ENCODE data around the gene TIMM21. TPM values are rescaled to one million over a fixed set of nuclear protein-coding genes. Genes with fewer than 3 reads are reported as not detected.

TIMM21 gene
- total RNA-seq, 1 experiment from 2014 or later = 46.0 TPM

- Histone ChIP-seq H3K23ac (ENCODE audit: insufficient read length, low read depth, low read length) (no peak overlapping the region), H4K20me1 (ENCODE audit: control insufficient read depth, insufficient read depth, insufficient read length) (no peaks in the 10 kb centered on the region), H2AK5ac (ENCODE audit: insufficient read length, low read length) (no peak overlapping the region), H3K4ac (ENCODE audit: low read depth, low read length) (no peak overlapping the region), H3K4me1 (ENCODE audit: insufficient read depth, low read length) (no peaks in the 10 kb centered on the region; the same call in 1 of the 2 replicates), H3K56ac (ENCODE audit: insufficient read length, low read depth, low read length) (no peak overlapping the region), H2AFZ (ENCODE audit: low read length) (no peak overlapping the region), H2BK15ac (ENCODE audit: low read depth, low read length) (no peak overlapping the region), H3K18ac (ENCODE audit: insufficient read length, low read depth, low read length) (no peak overlapping the region), H4K91ac (ENCODE audit: insufficient read length, low read depth, low read length) (no peak overlapping the region), H3K9ac (ENCODE audit: extremely low read depth, insufficient read length, low read length) (no peak overlapping the region), H2BK12ac (ENCODE audit: insufficient read length, low read depth, low read length) (no peak overlapping the region), H3K23me2 (ENCODE audit: insufficient read length, low read depth, low read length, poor library complexity, severe bottlenecking) (no peaks in the 10 kb centered on the region), H3T11ph (ENCODE audit: low read length) (no peak overlapping the region), H3K27me3 (ENCODE audit: insufficient read depth, low read length) (no peaks in the 10 kb centered on the region), H3K79me2 (ENCODE audit: insufficient read depth, low read length) (no peaks in the 10 kb centered on the region), H3K14ac (ENCODE audit: insufficient read depth, low read length) (no peak overlapping the region), H3K9me3 (ENCODE audit: control insufficient read depth, low read depth, low read length) (no peaks in the 10 kb centered on the region), H4K5ac (ENCODE audit: insufficient read length, low read depth, low read length) (no peak overlapping the region), H2BK120ac (ENCODE audit: low read depth, low read length, poor library complexity, severe bottlenecking) (no peak overlapping the region), H2BK5ac (ENCODE audit: insufficient read length, low read length) (no peak overlapping the region), H3K79me1 (ENCODE audit: insufficient read depth, low read depth, low read length, poor library complexity, severe bottlenecking) (no peaks in the 10 kb centered on the region), H4K8ac (replicated peaks; ENCODE audit: insufficient read length, low read depth, low read length) (no peak overlapping the region), H3K4me2 (ENCODE audit: insufficient read depth, insufficient read length, low read length) (no peak overlapping the region), H2BK20ac (ENCODE audit: low read depth, low read length, poor library complexity, severe bottlenecking) (no peak overlapping the region), H3K27ac (ENCODE audit: insufficient read length, low read depth, low read length) (no peak overlapping the region)
- no peak for TF ChIP-seq CTCF (conservative IDR thresholded peaks at IDR 0.05)
- H3K4me3 Mint-ChIP-seq = no peak overlapping the region
- no peaks in the 10 kb centered on the region for H3K36me3 Mint-ChIP-seq (ENCODE audit: insufficient read depth in 1 of 3, low read depth in 3 of 3)
- no peak for DNase-seq
- H3K4me1 Mint-ChIP-seq = peaks cover 14 to 15% of the 10 kb centered on the region in 2 experiments
- no peak overlapping the region for H3K27ac Mint-ChIP-seq
- H3K27me3 Mint-ChIP-seq (ENCODE audit: low read depth) = peaks cover 3% of the 10 kb centered on the region
- no peaks in the 10 kb centered on the region for H3K9me3 Mint-ChIP-seq
- WGBS (ENCODE audit: extremely low coverage, insufficient read length, low lambda C conversion rate) = no CpG with 5 or more reads among the region's 3 CpGs
Measured at GRCh38 chr18:74194691-74195090, 46.4 kb downstream of the TIMM21 start.
